Measurements from ENCODE around the gene TMEM143. TPM values are rescaled to one million over a fixed set of nuclear protein-coding genes. Genes with fewer than 3 reads are reported as not detected.

TMEM143 gene
- total and polyA plus RNA-seq, 10 of the 15 experiments (the other 5 are each of a cell fraction or from before 2014, with no cell fraction given): 1.5 to 19.5 (median 10.1) TPM

- intact Hi-C loops (cut with micrococcal nuclease; ENCODE audit: unreplicated experiment) (no loop called here), in situ Hi-C loops (cut with MboI) (no loop called here)
- SMC1A ChIA-PET (ENCODE audit: uncharacterized antibody, unreplicated experiment): interaction anchor here (1.6 kb wide), 1 partner anchor 25 kb away, joined by 4 read pairs; no protein-coding TSS in a partner anchor
- peak in 2 of 3 experiments; percentile 12; a peak in 2 of 6 replicates for TF ChIP-seq CTCF (IDR thresholded peaks at IDR 0.05 in 2 of 3, conservative IDR thresholded peaks at IDR 0.05 in 1 of 3; ENCODE audit: control insufficient read depth in 2 of 3, extremely low read depth in 1 of 3, insufficient read depth in 1 of 3, low read depth in 3 of 3, low read length in 3 of 3)
- TF ChIP-seq SUZ12 (IDR thresholded peaks at IDR 0.05; ENCODE audit: unreplicated experiment): no peak
- POLR2A ChIA-PET: interaction anchor here (0.5 kb wide), 1 partner anchor 317 kb away, joined by 4 read pairs; no protein-coding TSS in a partner anchor
- H3K4me1 ChIP-seq (ENCODE audit: control insufficient read depth, insufficient read depth, low read length): no peaks in the 10 kb centered on the region
- FAIRE-seq: no peak
- no peak overlapping the region for H2AFZ ChIP-seq (ENCODE audit: control insufficient read depth, low read depth, low read length)
- no TSS peak for BruUV-seq (replicated peaks)
- no peak overlapping the region for H3K4me3 ChIP-seq
- peak; percentile 64 for ATAC-seq
- DNase-seq (ENCODE audit: low read depth, low spot score): no peak
- H3K27me3 ChIP-seq (replicated peaks in 1 of 2; ENCODE audit: control insufficient read depth in 2 of 2, insufficient read depth in 2 of 2, low read length in 1 of 2): no peaks in the 10 kb centered on the region; a peak in 1 of 4 replicates
- H3K27ac ChIP-seq (ENCODE audit: control insufficient read depth, insufficient read depth): no peak overlapping the region
- no peaks in the 10 kb centered on the region for H4K20me1 ChIP-seq (ENCODE audit: control insufficient read depth, insufficient read depth)
- no peaks in the 10 kb centered on the region for H3K9me3 ChIP-seq (replicated peaks; ENCODE audit: control insufficient read depth, insufficient read depth, low read length)
- 21% methylated on average over 22 of the region's 22 CpGs for WGBS (ENCODE audit: insufficient coverage, insufficient replicate concordance, low lambda C conversion rate, missing lambda C conversion rate)
- H3K79me2 ChIP-seq (ENCODE audit: control insufficient read depth, insufficient read depth, low read length): no peaks in the 10 kb centered on the region
- CTCF ChIA-PET: interaction anchor here (1.0 to 2.0 kb wide), 3 partner anchors 10 to 43 kb away, joined by 3 to 4 read pairs (median 3); no protein-coding TSS in a partner anchor
- H3K9ac ChIP-seq (ENCODE audit: control insufficient read depth, insufficient read depth, low read length): no peak overlapping the region
- RAD21 ChIA-PET (ENCODE audit: unreplicated experiment): no interaction called here
- no peak overlapping the region for H3K4me2 ChIP-seq (ENCODE audit: control insufficient read depth, insufficient read depth)
- H3K36me3 ChIP-seq (ENCODE audit: control insufficient read depth in 2 of 2, insufficient read depth in 2 of 2, low read length in 1 of 2): no peaks in the 10 kb centered on the region
These were observed 54.8 kb downstream of the TMEM143 start for GRCh38 chr19:48308631-48309586.

- intact Hi-C loops (cut with micrococcal nuclease; ENCODE audit: unreplicated experiment) (no loop called here), in situ Hi-C loops (cut with MboI) (no loop called here)
- Histone ChIP-seq H3K9ac (ENCODE audit: control insufficient read depth, insufficient read depth, low read length) (no peak overlapping the region), H3K36me3 (ENCODE audit: control insufficient read depth in 2 of 2, insufficient read depth in 2 of 2, low read length in 1 of 2) (no peaks in the 10 kb centered on the region), H3K79me2 (ENCODE audit: control insufficient read depth, insufficient read depth, low read length) (no peaks in the 10 kb centered on the region), H3K4me2 (ENCODE audit: control insufficient read depth, insufficient read depth) (no peak overlapping the region), H3K9me3 (replicated peaks; ENCODE audit: control insufficient read depth, insufficient read depth, low read length) (no peaks in the 10 kb centered on the region), H3K27me3 (replicated peaks in 1 of 2; ENCODE audit: control insufficient read depth in 2 of 2, insufficient read depth in 2 of 2, low read length in 1 of 2) (no peaks in the 10 kb centered on the region; a peak in 1 of 4 replicates), H3K4me1 (ENCODE audit: control insufficient read depth, insufficient read depth, low read length) (no peaks in the 10 kb centered on the region), H4K20me1 (ENCODE audit: control insufficient read depth, insufficient read depth) (no peaks in the 10 kb centered on the region), H3K4me3 (no peak overlapping the region), H2AFZ (ENCODE audit: control insufficient read depth, low read depth, low read length) (no peak overlapping the region), H3K27ac (ENCODE audit: control insufficient read depth, insufficient read depth) (no peak overlapping the region)
- WGBS (ENCODE audit: insufficient coverage, insufficient replicate concordance, low lambda C conversion rate, missing lambda C conversion rate): 60% methylated on average over 19 of the region's 19 CpGs
- no TSS peak for BruUV-seq (replicated peaks)
- no peak for FAIRE-seq
- ChIA-PET RAD21 (ENCODE audit: unreplicated experiment) (no interaction called here), POLR2A (no interaction called here), SMC1A (ENCODE audit: uncharacterized antibody, unreplicated experiment) (no interaction called here), CTCF (no interaction called here)
- DNase-seq (ENCODE audit: low read depth, low spot score): no peak
- ATAC-seq: no peak
- no peak for TF ChIP-seq IRF5 (IDR thresholded peaks at IDR 0.05; ENCODE audit: borderline replicate concordance)
- no peak for TF ChIP-seq NR2C2 (IDR thresholded peaks at IDR 0.05; ENCODE audit: borderline replicate concordance, control insufficient read depth, insufficient read length, low read depth)
- TF ChIP-seq CUX1 (IDR thresholded peaks at IDR 0.05; ENCODE audit: insufficient replicate concordance, low read depth, low read length): no peak
These were observed 59.9 kb downstream of the TMEM143 start for GRCh38 chr19:48303866-48304265.

Data from GM12878 (cell line).